ENCODE results near the gene CROCC2. TPM values are rescaled to one million over a fixed set of nuclear protein-coding genes. Genes with fewer than 3 reads are reported as not detected.

CROCC2 gene
- polyA plus RNA-seq, 1 donor (not counting 4 experiments of a cell fraction or from before 2014, with no cell fraction given), result not detected

DNA sequence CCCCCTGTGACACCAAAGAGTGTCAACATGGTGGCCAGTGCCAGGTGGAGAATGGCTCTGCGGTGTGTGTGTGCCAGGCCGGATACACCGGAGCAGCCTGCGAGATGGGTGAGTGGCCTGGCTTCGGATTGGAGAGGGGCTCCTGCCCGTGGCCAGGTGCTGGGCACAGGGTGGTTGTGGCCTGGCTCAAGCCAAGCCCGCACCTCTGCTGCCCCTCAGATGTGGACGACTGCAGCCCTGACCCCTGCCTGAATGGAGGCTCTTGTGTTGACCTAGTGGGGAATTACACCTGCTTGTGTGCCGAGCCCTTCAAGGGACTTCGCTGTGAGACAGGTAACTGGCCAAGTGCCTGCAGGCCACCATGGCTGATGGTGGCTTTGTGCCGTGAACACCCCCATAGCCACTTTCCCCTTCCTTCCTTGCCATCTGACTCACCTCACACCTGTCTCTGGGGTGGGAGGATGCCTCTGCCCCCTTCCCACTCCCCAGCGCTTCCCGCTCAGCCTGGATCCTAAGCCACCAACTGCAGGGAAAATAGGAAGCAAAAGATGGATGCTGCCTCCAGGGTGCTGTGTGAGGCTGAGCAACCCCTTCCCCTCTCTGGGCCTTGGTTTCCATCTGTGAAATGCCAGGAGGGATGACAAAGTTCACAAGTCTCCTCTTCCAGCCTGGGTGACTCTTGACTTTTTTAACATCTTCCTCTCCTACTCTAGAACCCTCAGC is 134.1 kb downstream of the CROCC2 start:
- Histone ChIP-seq H3K4me2 (ENCODE audit: control insufficient read depth, extremely low read depth, insufficient read depth, low read depth, low read length) (no peak overlapping the region), H3K79me2 (ENCODE audit: control insufficient read depth, insufficient read depth, low read length) (no peaks in the 10 kb centered on the region), H3K9me3 (ENCODE audit: control insufficient read depth, low read depth, low read length) (no peaks in the 10 kb centered on the region), H3K9ac (ENCODE audit: control insufficient read depth, extremely low read depth, insufficient read depth, low read length) (no peak overlapping the region), H3K4me1 (ENCODE audit: control insufficient read depth, extremely low read depth, insufficient read depth, low read length) (peaks cover 8% of the 10 kb centered on the region), H2AFZ (ENCODE audit: control insufficient read depth, low read length) (no peak overlapping the region), H4K20me1 (ENCODE audit: control insufficient read depth, extremely low read depth, insufficient read depth, low read length) (no peaks in the 10 kb centered on the region), H3K36me3 (ENCODE audit: control insufficient read depth in 2 of 2, extremely low read depth in 1 of 2, insufficient read depth in 2 of 2, low read length in 2 of 2) (no peaks in the 10 kb centered on the region), H3K27ac (ENCODE audit: control insufficient read depth, insufficient read depth, low read length) (no peak overlapping the region), H3K27me3 (ENCODE audit: control insufficient read depth, extremely low read depth, insufficient read depth, low read length) (peaks cover 31% of the 10 kb centered on the region), H3K9me1 (ENCODE audit: control insufficient read depth, extremely low read depth, insufficient read depth, low read length) (no peaks in the 10 kb centered on the region), H3K4me3 (ENCODE audit: control insufficient read depth in 2 of 3, extremely low read depth in 1 of 3, insufficient read depth in 2 of 3, low read depth in 1 of 3, low read length in 3 of 3) (no peak overlapping the region)
- dilution Hi-C loops (cut with MboI; ENCODE audit: extremely low pct_ligation_motif_present, low sequenced_read_pairs), result no loop called here
- TF ChIP-seq EZH2 (IDR thresholded peaks at IDR 0.05; ENCODE audit: low read length), result no peak
- FAIRE-seq (no peak), DNase-seq (ENCODE audit: low read depth, low spot score) (no peak)

- H3K9ac ChIP-seq (ENCODE audit: control insufficient read depth, extremely low read depth, insufficient read depth, low read length), result no peak overlapping the region
- no peak overlapping the region for H3K4me3 ChIP-seq (ENCODE audit: control insufficient read depth in 2 of 3, extremely low read depth in 1 of 3, insufficient read depth in 2 of 3, low read depth in 1 of 3, low read length in 3 of 3)
- no peak for TF ChIP-seq EZH2 (IDR thresholded peaks at IDR 0.05; ENCODE audit: low read length)
- TF ChIP-seq, protein P1, sequence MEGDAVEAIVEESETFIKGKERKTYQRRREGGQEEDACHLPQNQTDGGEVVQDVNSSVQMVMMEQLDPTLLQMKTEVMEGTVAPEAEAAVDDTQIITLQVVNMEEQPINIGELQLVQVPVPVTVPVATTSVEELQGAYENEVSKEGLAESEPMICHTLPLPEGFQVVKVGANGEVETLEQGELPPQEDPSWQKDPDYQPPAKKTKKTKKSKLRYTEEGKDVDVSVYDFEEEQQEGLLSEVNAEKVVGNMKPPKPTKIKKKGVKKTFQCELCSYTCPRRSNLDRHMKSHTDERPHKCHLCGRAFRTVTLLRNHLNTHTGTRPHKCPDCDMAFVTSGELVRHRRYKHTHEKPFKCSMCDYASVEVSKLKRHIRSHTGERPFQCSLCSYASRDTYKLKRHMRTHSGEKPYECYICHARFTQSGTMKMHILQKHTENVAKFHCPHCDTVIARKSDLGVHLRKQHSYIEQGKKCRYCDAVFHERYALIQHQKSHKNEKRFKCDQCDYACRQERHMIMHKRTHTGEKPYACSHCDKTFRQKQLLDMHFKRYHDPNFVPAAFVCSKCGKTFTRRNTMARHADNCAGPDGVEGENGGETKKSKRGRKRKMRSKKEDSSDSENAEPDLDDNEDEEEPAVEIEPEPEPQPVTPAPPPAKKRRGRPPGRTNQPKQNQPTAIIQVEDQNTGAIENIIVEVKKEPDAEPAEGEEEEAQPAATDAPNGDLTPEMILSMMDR (optimal IDR thresholded peaks at IDR 0.05 in 1 of 3, IDR thresholded peaks at IDR 0.05 in 1 of 3, conservative IDR thresholded peaks at IDR 0.05 in 1 of 3; ENCODE audit: extremely low read depth in 1 of 3, insufficient read depth in 2 of 3, low read length in 3 of 3), result no peak
- H3K4me2 ChIP-seq (ENCODE audit: control insufficient read depth, extremely low read depth, insufficient read depth, low read depth, low read length), result no peak overlapping the region
- no peaks in the 10 kb centered on the region for H4K20me1 ChIP-seq (ENCODE audit: control insufficient read depth, extremely low read depth, insufficient read depth, low read length)
- no peaks in the 10 kb centered on the region for H3K9me3 ChIP-seq (ENCODE audit: control insufficient read depth, low read depth, low read length)
- no peak overlapping the region for H2AFZ ChIP-seq (ENCODE audit: control insufficient read depth, low read length)
- H3K27ac ChIP-seq (ENCODE audit: control insufficient read depth, insufficient read depth, low read length), result no peak overlapping the region
- FAIRE-seq, result no peak
- no peak for DNase-seq (ENCODE audit: low read depth, low spot score)
- H3K79me2 ChIP-seq (ENCODE audit: control insufficient read depth, insufficient read depth, low read length), result no peaks in the 10 kb centered on the region
- peaks cover 23% of the 10 kb centered on the region for H3K27me3 ChIP-seq (ENCODE audit: control insufficient read depth, extremely low read depth, insufficient read depth, low read length)
- dilution Hi-C loops (cut with MboI; ENCODE audit: extremely low pct_ligation_motif_present, low sequenced_read_pairs), result no loop called here
- H3K9me1 ChIP-seq (ENCODE audit: control insufficient read depth, extremely low read depth, insufficient read depth, low read length), result no peaks in the 10 kb centered on the region
- H3K4me1 ChIP-seq (ENCODE audit: control insufficient read depth, extremely low read depth, insufficient read depth, low read length), result peaks cover 2% of the 10 kb centered on the region
- no peaks in the 10 kb centered on the region for H3K36me3 ChIP-seq (ENCODE audit: control insufficient read depth in 2 of 2, extremely low read depth in 1 of 2, insufficient read depth in 2 of 2, low read length in 2 of 2)
Observed at GRCh38 chr2:241041589-241042158, 135.5 kb downstream of the CROCC2 start.

Other genes with a start within 250 kb of the CROCC2 start
- gene AQP12B, start 223.5 kb upstream of the CROCC2 start, polyA plus RNA-seq, result not detected in 3 replicates
- not detected in 3 replicates for gene AQP12A, start 214.5 kb upstream of the CROCC2 start, polyA plus RNA-seq
- 0.01 TPM in 1 of 3 replicates, not detected in the others for gene KIF1A, start 86.1 kb upstream of the CROCC2 start, polyA plus RNA-seq
- gene AGXT, start 37.5 kb upstream of the CROCC2 start, polyA plus RNA-seq, result not detected in 3 replicates
- gene MAB21L4, start 10.2 kb upstream of the CROCC2 start, polyA plus RNA-seq, result 0.37 to 1.1 TPM (median 0.80 TPM) in 3 replicates
- gene SNED1, start 92.3 kb downstream of the CROCC2 start, polyA plus RNA-seq, result under 0.01 to 0.12 TPM (median 0.04 TPM) in 3 replicates
- 25.8 to 29.9 TPM (median 28.5 TPM) in 3 replicates for gene MTERF4, start 196.0 kb downstream of the CROCC2 start, polyA plus RNA-seq
- 3.0 to 4.3 TPM (median 3.7 TPM) in 3 replicates for gene PASK, start 243.1 kb downstream of the CROCC2 start, polyA plus RNA-seq
- gene PPP1R7, start 244.1 kb downstream of the CROCC2 start, polyA plus RNA-seq, result 53.4 to 88.2 TPM (median 84.9 TPM) in 3 replicates

Data from keratinocyte (primary cell).